Pulmonary artery endothelial cell (primary cell): ENCODE measurements around the gene TMEM132C. TPM values are rescaled to one million over a fixed set of nuclear protein-coding genes. Genes with fewer than 3 reads are reported as not detected.

Experiments used
- DNase-seq: peaks from one replicate; pipeline ENCODE4 v3.0.0-alpha.2; 2011; ENCODE audit warnings: low read depth, low spot score
- total RNA-seq: library from RNA; depleted of rRNA; stranded (reverse); fragments of >200 nt; gene quantifications from 2 replicates; pipeline ENCODE4 v1.2.3, GENCODE V29; 2014

TMEM132C gene
- total RNA-seq, 1 donor from 2014 or later = 0.26 TPM

DNA sequence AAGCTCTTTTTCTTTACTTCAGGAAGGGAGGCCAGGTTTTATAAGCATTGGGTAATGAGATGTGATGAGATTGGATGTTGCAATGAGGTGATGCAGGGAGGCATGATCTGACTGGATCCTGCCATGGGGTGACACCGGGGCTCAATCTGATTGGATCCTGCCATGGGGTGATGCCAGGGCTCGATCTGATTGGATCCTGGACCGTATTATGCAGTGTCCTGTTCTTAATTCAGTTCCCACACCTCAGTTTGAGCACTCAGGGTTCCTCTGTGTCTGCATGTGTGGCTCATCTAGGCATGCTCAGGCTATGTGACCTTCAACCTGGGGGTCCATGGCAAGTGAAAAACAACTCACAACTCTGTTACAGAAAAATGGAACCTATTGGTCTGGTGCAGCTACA, 390.4 kb downstream of the TMEM132C start:
- DNase-seq = no peak

GRCh38 chr12:128660532-128661225, 393.7 kb downstream of the TMEM132C start:
- no peak for DNase-seq

GRCh38 chr12:128661226-128661569, 394.2 kb downstream of the TMEM132C start:
- DNase-seq = no peak

DNA sequence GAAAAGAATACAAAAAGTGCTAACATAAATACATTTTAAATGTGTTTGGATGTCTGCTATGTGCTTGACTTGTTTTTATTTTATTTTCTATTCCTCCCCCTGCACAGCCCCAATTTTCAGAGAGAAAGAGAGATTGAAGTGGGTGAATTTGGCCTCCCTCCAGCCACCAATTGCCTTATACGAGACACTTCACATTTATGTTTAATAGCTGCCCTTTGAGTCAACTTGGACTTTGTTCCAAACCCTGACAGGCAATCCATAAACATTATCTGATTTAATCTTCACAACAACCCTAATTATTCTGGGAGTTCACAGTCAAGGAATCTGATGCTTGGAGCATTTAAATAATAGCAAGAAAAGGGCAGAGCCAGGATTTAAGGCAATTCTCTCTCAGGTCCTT, 395.1 kb downstream of the TMEM132C start:
- DNase-seq = no peak

DNA sequence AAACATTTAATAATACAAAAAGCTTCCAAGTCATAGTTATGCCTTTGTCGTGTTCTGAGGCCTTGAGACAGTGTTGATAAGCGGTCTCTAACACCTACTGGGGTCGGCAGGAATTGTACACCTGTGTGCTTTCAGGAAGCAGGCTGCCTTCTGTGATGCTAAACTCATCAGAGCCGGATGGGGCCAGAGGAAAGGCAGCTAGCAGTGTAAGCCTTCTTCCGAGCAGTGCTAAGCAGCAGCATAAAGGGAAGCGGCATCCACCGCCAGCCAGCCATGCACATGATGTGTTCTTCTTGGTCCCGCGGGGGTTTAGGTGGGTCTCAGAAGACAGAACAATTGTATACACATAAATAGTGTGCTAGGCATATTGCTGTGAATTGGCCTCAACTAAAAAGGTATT, 397.5 kb downstream of the TMEM132C start:
- no peak for DNase-seq

DNA sequence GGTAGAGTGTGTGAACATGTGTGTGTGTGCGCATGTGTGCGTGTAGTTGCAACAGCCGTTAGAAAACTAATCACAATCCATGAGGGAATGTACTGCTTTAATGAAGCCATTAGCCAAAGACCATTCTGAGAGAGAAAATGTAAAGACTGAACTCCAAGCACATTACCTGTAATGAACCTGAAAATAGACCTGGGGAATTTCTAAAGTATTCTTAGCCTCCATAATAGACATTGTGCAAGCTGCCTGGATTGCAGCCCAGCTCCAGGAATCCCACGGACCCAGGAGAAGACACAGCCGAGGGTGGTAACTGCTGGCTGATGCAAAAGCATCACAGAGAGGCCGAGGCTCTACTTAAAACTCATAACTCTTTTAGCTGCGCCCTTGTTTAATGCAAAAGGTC, 400.2 kb downstream of the TMEM132C start:
- DNase-seq = no peak

DNA sequence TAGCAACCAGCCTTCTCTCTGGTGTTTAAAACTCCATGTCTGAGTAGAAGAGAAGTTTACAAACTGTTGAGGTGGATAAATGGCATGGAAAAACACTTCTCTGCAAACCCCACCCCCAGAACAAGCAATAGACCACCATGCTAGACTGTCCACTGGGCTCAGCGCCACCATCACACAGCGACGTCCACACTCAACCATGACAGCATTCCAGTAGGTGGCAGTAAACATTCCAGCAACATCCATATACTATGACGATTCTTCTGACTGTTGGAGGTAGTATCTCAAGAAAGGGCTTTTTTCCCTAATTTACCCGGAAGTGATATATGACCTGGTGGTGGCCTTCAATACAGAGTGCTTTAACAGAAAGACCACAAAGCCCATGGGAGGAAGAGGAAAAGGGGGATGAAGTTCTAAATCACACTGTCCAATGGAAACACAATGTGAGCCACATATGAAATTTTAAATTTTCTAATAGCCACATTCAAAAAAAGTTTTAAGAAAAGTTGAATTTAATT, 404.6 kb downstream of the TMEM132C start:
- no peak for DNase-seq

DNA sequence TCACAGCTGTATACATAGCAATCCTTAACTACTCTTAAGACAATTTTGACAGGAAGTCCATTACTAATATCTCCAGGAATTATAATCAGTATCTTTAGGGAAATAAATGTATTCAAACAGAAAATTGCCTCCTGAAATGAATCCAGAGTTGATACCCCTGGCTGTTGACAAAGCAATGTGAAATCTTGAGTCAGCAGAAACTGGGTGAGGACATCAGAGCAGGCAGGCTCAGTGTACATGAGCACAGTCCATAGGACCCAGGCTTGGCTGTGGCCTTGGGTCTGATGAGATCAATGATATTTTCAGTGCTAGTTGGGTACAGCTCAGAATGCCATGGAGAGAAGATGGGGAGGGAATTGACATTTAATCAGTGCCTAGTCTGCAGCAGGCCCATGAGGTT, 405.5 kb downstream of the TMEM132C start:
- no peak for DNase-seq

- DNase-seq = no peak
Measured at GRCh38 chr12:128672893-128673292, 405.9 kb downstream of the TMEM132C start.

GRCh38 chr12:128675576-128675975, 408.6 kb downstream of the TMEM132C start:
- no peak for DNase-seq

- DNase-seq = no peak
Measured at GRCh38 chr12:128680555-128680954, 413.6 kb downstream of the TMEM132C start.

- DNase-seq = no peak
Measured at GRCh38 chr12:128682548-128683275, 415.7 kb downstream of the TMEM132C start.

- DNase-seq = no peak
Measured at GRCh38 chr12:128684352-128684751, 417.4 kb downstream of the TMEM132C start.

DNA sequence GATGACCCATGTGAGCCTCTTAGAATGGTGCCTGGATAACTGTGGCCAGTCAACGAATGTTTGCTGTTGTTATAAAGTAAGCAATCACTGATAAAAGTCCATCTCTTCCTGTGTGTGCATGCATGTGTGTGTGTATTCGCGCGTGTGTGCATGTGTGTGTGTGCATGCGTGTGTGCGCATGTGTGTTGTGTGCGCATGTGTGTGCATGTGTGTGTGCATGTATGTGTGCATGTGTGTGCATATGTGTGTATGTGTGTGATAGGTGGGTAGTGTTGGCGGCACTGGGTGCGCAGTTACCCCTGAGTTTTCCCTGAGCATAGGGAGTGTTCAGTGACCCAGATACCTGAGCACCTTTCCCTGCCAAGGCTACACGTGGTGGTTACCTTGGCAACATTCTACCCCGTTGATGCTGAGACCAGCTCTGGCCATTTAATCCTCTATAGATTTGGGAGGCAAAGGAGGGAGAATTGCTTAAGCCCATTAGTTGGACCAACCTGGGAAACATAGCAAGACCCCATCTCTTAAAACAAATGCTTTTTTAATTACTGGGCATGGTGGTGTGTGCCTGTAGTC, 419.0 kb downstream of the TMEM132C start:
- DNase-seq = no peak

DNA sequence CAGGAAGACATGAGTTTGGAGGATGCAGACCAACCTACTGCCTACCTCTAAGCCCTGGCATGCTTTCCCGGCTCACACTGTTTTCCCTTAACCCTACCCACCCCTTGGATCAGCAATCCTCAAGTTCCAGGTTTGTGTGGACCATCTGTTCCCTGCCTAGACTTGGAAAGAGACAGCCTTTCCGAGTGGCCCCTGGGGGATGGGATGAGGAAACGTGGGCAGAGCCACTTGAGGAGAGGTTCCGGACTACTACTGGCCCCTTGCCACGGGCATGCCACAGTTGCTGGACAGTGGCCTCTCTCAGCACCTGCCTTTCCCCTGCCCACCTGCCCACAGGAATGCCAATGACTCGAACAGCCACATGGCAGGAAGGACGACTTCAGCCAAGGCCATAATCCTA, 420.9 kb downstream of the TMEM132C start:
- DNase-seq = no peak

- no peak for DNase-seq
Measured at GRCh38 chr12:128690641-128691040, 423.7 kb downstream of the TMEM132C start.

GRCh38 chr12:128693115-128693514, 426.1 kb downstream of the TMEM132C start:
- no peak for DNase-seq

DNA sequence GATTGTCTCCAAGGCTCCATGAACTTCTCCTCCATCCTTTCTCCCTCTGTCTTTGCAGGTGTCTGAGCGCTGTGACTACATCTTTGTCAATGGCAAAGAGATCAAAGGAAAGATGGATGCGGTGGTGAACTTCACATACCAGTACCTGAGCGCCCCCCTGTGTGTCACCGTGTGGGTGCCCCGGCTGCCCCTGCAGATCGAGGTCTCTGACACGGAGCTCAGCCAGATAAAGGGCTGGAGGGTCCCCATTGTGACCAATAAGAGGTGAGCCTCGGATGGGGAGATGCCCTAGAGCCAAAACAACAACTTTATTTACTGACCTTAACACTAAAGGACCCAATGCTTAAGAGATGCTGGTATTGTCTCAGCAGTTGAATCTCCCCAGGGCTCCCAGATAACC, 426.8 kb downstream of the TMEM132C start:
- no peak for DNase-seq

DNA sequence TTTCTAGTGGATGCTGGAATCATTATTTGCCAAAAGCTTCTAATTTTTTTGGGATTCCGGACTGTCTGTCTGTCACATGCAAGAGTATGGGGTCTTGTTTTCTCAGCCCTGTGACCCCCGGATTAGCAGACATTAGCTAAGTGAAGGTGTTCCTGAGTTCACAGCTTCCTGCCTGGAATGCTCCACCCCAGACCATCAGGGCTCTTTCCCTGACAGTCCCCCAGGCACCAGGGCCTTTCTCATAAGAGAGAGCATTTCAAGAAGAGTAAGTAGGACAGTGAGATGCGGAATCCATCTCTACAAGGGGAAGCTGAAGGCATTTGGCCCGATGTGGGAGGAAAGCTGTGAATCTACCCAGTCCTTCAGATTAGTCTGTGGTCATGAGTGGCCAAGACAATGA, 427.5 kb downstream of the TMEM132C start:
- DNase-seq = no peak

GRCh38 chr12:128695697-128696096, 428.7 kb downstream of the TMEM132C start:
- no peak for DNase-seq

GRCh38 chr12:128698301-128698972, 431.5 kb downstream of the TMEM132C start:
- no peak for DNase-seq

GRCh38 chr12:128699106-128699505, 432.1 kb downstream of the TMEM132C start:
- DNase-seq = no peak
